ENCODE data around the gene MRTFA.
"Not testable (repeated sequence)": the region's sequence is repeated elsewhere in the genome, so short reads cannot be mapped to it uniquely, and the experiment has no call there.

Gene MRTFA

DNA sequence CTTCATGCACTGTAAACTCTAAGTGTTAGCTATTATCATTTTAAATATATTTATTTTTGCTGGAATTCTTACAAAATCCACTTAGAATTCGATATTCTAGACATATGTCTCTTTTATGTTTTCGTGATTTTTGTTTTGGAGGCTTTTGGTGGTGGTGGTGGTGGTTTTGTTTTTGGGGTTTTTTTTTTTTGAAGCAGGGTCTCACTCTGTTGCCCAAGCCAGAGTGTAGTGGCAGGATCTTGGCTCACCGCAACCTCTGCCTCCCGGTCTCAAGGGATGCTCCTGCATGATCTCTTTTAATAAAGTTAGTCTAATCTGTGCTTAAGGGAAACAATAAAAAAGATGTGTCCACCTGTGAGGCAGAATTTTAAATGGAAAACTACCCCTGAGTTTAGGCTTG lies 117.7 kb downstream of the MRTFA start:
- no peak for DNase-seq (ENCODE audit: low spot score)
- TF ChIP-seq, protein P1, sequence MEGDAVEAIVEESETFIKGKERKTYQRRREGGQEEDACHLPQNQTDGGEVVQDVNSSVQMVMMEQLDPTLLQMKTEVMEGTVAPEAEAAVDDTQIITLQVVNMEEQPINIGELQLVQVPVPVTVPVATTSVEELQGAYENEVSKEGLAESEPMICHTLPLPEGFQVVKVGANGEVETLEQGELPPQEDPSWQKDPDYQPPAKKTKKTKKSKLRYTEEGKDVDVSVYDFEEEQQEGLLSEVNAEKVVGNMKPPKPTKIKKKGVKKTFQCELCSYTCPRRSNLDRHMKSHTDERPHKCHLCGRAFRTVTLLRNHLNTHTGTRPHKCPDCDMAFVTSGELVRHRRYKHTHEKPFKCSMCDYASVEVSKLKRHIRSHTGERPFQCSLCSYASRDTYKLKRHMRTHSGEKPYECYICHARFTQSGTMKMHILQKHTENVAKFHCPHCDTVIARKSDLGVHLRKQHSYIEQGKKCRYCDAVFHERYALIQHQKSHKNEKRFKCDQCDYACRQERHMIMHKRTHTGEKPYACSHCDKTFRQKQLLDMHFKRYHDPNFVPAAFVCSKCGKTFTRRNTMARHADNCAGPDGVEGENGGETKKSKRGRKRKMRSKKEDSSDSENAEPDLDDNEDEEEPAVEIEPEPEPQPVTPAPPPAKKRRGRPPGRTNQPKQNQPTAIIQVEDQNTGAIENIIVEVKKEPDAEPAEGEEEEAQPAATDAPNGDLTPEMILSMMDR (IDR thresholded peaks at IDR 0.05; ENCODE audit: extremely low read depth, missing control alignments), result no peak

DNA sequence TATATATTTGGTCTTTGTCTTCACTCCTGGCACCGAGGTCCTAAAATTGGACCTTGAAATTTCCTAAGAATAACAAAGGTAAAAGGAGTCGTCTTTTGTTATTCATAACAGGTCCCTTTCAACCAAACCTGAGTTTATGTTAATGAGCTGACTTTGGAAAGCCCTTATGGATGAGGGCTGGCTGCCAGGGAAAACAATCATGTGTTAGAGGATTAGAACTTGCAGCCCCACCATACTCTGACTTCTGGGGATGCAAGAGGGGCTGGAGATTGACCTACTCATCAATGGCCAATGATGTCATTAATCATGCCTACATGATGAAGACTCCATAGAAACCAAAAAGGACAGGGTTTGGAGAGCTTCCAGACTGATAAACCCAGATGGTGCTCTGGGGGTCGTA lies 118.9 kb downstream of the MRTFA start:
- TF ChIP-seq, protein P1 (IDR thresholded peaks at IDR 0.05; ENCODE audit: extremely low read depth, missing control alignments), result no peak
- no peak for DNase-seq (ENCODE audit: low spot score)

DNA sequence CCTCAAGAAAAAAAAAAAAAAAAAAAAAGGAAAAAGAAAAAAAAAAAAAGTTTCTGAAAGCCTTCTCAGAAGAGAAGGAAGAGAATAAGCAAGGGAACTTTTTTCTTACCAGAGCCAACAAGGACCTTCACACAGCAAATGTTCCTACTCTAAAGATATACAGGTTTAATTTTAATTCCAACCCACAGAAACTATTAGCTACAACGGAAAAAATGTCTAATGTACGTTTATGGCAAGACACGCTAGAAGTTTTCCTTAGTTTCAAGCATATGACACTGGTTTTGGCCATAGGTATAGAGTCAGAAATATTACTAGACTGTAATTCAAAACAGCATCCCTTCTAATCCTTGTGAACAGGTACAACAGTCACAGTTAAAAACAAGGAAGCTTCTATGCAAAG lies 120.1 kb downstream of the MRTFA start:
- DNase-seq (ENCODE audit: low spot score), result no peak
- TF ChIP-seq, protein P1 (IDR thresholded peaks at IDR 0.05; ENCODE audit: extremely low read depth, missing control alignments), result no peak

DNA sequence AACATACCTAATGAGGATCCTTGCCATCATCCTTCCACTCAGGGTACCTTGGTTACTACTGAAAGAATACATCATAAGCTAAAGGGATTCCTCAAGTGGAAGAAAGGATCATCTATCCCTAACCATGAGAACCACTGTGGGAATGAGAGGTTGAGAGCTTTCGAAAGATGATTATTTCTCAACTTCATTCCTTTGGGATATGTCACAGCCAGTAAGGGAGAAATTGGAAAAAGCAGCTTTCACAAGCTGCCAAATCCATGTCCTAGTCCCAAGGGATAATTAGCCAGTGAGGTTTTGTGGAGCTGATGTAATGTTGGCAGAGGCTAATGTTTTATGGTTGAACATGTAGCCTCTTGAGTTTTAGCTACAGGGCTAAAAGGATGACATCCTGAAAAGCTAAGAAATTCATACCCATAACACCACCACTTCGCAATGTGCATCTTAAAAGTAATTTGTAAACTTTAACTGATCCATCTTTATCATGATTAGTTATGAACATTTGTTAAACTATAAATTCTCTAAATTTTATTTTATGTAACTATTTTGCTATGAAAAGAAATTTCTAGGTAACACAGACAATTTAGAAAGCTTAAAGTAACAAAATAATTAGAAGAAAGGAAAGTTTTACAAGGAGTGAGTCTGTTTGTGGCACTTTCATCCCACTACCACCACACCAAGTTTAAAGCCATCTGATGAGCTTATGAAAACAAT lies 123.9 kb downstream of the MRTFA start:
- TF ChIP-seq, protein P1 (IDR thresholded peaks at IDR 0.05; ENCODE audit: extremely low read depth, missing control alignments), result no peak
- no peak for DNase-seq (ENCODE audit: low spot score)

DNA sequence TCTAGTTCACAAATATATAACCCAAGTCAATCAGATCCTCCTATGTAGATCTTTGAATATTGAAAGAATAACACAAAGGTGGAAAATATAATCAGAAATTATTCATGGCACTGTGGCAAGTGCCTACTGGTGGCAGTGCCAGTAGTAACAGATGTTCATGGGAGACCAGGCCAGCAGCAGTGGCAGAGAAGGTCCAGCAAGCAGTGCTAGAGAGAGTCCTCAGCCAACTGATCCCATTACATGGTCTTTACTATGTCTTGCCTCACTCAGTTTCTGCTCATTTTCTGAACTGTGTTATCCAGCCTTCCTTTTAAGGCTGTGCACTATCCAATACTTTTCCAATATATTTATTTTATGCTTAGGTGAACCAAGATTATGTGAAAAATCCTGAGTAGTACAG lies 124.9 kb downstream of the MRTFA start:
- no peak for DNase-seq (ENCODE audit: low spot score)
- TF ChIP-seq, protein P1 (IDR thresholded peaks at IDR 0.05; ENCODE audit: extremely low read depth, missing control alignments), result no peak

DNA sequence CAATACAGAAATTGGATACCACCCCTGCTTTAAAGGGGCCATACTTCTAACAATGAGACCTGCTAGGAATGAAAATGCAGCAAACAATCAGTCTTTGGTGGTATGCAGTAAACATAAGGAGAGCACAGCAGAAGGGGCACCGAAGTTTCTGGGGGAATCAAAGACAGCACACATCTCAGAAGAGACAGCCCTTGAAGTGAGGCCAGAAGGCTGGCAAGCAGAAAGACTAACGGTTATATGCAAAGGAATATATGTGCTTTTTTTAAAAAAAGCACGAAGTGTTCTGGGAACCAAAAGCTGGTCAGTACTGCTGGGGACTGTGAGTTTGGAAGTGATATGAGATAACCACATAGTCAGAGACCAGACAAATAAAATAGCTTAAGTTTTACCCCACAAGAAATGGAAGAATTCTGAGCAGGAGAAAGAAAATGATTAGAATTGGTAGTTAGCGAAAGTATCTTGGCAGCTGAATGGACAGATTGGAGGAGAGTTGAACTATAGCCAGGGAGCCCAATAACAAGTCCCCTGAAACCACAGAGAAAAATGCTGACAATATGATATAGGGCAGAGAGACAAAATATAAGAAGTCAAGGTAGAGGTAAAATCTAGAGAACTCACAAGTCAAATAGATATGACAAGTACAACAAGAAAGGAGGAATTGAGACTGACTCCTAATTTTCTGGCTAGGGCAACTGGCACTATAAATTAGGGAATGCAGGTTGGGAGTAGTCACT lies 125.7 kb downstream of the MRTFA start:
- DNase-seq (ENCODE audit: low spot score), result no peak
- TF ChIP-seq, protein P1 (IDR thresholded peaks at IDR 0.05; ENCODE audit: extremely low read depth, missing control alignments), result no peak

DNA sequence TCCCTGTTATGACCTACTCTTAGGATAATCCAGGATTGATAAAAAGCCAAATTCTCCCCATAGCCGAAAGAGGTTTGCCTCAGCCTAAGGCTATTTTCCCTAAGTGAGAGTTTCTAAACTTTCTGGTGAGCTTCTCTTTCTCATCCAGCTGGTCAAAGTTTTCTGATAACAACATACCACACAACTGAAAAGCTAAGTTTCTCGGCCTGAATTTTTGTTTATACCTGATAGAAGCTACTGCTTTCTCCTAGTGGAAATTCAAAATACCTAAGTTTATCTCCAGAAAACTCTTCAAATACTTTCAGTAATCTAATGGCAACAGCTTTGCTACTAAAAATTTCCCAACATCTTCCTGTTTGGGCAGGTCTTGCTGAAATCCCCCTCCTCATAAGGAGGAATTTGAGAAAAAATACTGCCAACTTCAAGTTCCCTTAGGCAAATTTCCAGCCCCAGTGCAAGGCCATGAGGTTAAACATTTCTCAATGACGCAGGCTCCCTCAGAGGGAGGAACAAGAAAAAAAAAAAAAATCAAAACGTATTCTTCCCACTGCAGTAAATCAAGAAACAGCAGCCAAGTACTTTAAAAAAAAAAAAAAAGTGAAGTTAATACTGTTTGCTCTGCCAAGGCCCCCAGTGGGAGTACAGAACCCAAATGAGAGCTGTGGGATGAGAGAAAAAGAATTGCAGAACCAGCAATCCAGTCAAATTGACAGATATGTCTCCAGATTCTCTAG lies 127.0 kb downstream of the MRTFA start:
- no peak for DNase-seq (ENCODE audit: low spot score)
- TF ChIP-seq, protein P1 (IDR thresholded peaks at IDR 0.05; ENCODE audit: extremely low read depth, missing control alignments), result no peak

DNA sequence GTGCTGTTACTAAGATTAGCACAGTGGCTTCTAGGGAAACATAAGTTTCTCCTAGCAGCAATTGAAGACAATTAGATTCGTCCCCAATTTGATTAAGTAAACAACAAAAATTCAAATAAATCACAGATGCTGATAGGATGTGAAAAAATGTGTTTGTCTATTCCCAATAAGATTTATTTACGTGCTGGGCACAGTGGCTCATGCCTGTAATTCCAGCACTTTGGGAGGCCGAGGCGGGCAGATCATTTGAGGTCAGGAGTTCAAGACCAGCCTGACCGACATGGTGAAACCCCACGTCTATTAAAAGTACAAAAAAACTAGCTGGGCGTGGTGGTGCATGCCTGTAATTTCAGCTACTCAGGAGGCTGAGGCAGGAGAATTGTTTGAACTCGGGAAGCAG lies 128.5 kb downstream of the MRTFA start:
- not testable (repeated sequence) for DNase-seq (ENCODE audit: low spot score)

Data from GM20000 (cell line).